Erythroblast (primary cell): Measurements from ENCODE around the gene TOMM7.

ENCODE experiments used
- GATA1 ChIP-seq: IDR thresholded peaks from 2 replicates; pipeline ENCODE4 v1.6.1; 2011; ENCODE audit warnings: low read depth, mild to moderate bottlenecking, control low read depth, low read length, moderate library complexity
- POLR2A ChIP-seq: IDR thresholded peaks from 2 replicates; pipeline ENCODE4 v1.6.1; 2011; ENCODE audit warnings: mild to moderate bottlenecking, low read length

- TF ChIP-seq POLR2A (no peak), GATA1 (no peak)
Measured at GRCh38 chr7:22808140-22808539, 14.5 kb downstream of the TOMM7 start.
